GM03348 (cell line): Measurements from ENCODE around the gene GPR62.
A peak's percentile ranks its signal among the peaks of the same experiment; 100 is the strongest.
"Not testable (repeated sequence)": the region's sequence is repeated elsewhere in the genome, so short reads cannot be mapped to it uniquely, and the experiment has no call there.

Experiments
- DNase-seq: peaks from one replicate; pipeline ENCODE4 v3.0.0; 2012; ENCODE audit warnings: low spot score

The GPR62 gene, protein sequence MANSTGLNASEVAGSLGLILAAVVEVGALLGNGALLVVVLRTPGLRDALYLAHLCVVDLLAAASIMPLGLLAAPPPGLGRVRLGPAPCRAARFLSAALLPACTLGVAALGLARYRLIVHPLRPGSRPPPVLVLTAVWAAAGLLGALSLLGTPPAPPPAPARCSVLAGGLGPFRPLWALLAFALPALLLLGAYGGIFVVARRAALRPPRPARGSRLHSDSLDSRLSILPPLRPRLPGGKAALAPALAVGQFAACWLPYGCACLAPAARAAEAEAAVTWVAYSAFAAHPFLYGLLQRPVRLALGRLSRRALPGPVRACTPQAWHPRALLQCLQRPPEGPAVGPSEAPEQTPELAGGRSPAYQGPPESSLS

DNA sequence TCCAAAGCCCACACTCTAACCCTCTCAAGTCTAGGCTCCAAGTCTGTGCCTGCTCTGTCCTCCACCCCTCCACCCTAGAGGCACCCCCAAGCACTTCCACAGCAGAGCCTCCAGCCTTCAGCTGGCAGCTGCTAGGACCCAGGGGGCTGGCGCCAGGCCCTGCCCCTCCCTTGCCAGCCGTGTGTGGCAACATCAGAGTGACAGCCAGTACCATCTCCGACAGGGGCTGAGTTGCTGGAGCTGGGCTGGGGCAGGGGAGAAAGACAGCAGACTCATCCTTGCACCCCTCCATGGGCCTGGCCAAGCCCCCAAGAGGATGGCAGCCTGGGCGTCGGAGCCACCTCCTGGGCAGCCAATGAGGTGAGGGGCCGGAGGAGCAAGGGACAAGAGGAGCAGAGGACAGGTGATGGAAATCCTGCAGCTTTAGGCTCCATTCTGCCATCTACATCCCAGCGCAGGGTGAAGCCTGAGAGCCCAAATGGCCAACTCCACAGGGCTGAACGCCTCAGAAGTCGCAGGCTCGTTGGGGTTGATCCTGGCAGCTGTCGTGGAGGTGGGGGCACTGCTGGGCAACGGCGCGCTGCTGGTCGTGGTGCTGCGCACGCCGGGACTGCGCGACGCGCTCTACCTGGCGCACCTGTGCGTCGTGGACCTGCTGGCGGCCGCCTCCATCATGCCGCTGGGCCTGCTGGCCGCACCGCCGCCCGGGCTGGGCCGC is at the start of gene GPR62:
TSS of gene GPR62 (plus strand) at position 207 of the 718 bp plus-strand sequence. CDS start at position 479, 272 bp downstream.
- DNase-seq: no peak

DNA sequence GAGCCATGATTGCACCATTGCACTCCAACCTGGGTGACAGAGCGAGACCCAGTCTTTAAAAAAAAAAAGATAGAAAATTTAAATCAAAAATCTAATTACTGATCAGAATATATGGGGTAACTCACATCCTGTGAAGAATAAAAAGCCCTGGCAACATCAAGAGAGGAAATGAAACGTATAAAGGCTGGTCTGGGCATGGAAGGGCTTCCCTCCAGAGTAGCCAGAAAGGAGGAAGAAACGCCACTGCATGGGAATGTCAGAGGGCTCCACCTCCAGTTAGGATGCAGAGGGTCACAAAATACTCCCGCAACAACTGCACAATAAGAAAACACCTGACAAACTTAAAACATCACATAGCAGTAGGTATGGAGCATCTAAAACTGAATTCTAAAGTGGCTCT is 47.2 kb upstream of the GPR62 start:
- DNase-seq: no peak

DNA sequence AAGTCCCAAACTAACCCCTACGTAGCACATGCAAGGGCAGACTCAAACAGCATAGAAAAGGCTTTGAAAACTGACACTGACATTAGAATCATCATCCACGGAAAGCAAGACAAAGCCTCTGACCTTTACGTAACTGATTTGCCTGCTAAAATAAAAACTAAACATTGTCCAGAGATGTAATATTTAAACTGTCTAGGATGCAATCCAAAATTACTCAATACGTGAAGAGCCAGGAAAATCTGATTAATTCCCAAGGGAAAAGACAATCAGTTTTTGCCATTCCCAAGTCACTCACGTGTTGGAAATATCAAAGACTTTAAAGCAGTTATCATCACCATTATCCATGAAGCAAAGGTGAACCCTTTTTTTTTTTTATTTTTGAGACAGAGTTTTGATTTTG is 38.8 kb upstream of the GPR62 start:
- DNase-seq: no peak

DNA sequence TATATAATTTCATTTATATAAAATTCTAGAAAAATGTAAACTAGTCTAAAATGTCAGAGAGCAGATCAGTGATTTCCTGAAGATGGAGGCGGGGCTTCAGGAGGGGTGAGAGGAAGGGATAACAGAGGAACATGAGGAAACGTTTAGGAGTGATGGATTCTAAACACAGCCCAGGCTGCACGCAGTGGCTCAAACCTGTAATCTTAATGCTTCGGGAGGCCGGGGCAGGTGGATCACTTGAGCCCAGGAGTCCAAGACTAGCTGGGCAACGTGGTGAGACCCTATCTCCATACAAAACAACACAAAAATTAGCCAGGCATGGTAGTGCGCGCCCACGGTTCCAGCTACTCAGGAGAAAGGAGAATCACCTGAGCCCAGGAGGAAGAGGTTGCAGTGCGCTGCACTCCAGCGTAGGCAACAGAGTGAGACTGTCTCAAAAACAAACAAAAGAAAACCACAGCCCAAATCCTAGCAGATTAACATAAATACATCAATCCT is 34.1 kb upstream of the GPR62 start:
- no peak for DNase-seq

DNA sequence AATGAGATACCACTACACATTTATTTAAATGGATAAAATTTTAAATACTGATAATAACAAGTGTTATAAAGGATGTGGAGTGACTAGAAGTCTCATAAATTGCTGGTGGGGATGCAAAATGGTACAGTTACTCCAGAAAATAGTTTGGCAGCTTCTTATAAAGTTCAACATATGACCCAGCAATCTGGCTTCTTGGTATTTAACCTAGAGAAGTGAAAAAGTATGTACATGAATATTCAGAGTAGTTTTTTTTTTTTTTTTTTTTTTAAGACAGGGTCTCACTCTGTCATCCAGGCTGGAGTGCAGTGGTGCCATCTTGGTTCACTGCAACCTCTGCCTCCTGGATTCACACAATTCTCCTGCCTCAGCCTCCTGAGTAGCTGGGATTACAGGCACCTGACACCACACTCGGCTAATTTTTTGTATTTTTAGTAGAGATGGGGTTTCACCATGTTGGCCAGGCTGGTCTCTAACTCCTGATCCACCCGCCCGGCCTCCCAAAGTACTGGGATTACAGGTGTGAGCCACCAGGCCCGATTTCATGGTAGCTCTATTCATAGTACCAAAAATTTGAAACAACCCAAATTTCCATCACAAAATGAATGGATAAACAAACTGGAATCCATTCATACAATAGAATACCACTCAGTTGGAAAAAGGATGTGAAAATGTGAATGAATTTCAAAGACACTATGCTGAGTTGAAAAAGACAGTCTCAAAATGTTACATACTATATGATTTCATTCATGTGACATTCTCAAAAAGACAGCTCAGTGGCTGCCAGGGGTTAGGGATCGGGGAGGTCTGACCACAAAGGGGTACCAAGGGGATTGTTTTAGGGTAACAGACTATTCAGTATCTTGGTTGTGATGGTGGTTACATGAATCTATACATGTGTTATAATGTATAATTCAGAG is 27.9 kb upstream of the GPR62 start:
- no peak for DNase-seq

DNA sequence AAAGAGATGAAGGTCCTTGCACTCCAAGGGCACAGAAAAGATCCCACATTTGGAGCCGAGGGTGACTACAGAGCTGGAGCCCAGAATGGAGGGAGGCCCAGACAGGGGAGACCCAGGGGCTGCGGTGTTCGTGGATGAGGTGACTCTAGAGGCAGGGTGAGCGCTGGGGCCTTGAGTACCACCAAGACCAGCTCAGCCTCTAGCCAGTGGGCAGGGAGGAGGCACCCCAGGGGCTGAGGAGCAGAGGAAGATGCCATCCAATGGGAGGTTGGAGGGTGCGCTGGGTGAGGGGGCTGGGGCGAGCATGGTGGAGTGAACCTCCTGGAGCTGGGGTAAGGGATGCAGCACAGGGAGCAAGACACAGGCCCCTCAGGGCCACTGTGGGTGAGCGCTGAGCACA is 26.7 kb upstream of the GPR62 start:
- no peak for DNase-seq

DNA sequence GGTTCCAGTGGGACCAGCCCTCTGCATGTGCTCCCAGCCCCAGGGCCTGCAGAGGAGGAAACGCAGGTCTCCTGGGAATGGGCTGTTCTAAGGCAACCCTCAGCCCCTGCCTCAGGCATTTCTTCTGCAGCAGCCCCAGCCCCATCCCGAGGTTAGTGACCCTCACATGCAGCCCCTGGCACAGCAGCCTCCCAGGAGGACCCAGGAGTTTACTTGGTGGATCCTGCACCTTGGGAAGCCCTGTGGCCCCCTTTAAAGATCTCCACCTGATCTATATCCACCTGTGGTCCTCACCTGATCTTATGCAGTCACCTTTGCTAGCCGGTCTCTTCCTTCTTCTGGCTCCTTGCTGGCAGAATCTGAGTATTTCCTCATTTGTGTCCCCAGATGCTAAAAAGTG is 26.2 kb upstream of the GPR62 start:
- not testable (repeated sequence) for DNase-seq

DNA sequence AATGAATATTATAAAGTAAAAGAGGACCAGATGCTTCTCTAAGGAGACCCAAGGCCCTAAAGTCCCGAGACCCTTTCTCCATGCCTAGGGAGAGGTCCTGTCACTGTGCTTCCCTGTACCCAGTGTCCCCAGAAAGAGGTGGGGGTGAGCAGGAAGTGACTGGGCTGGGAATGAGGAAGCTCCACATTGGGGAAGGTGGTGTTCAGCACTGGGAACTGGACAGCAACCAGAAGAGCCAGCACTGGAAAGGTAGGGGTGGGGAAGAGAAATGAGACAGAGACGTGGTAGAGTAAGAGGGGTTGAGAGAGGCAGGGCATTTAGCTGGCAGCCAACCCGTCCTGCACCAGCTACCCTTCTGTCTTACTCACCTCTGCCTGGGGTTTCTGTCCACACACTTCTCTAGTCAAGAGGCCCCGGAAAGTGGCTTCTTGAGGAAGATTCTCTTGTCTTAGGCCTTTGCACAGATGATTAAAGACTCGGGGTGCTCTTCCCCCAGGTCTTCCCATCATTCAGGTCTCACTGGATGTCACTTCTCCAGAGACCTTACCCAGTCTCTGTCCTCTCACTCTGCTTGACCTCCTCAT is 25.7 kb upstream of the GPR62 start:
- DNase-seq: peak; percentile 24

DNA sequence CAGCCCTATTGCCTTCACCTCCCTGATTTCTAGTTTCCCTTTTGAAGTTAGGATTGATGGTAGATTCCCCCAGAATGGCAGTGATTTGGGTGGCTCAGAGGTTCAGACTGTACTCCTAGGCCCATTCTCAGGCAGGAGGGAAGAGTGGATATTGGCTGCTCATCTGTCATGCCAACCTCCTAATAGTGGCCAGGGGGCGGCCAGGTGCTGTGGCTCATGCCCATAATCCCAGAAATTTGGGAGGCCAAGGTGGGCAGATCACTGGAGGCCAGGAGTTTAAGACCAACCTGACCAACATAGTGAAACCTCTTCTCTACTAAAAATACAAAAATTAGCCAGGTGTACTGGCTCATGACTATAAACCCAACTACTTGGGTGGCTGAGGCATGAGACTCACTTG is 24.7 kb upstream of the GPR62 start:
- no peak for DNase-seq

DNA sequence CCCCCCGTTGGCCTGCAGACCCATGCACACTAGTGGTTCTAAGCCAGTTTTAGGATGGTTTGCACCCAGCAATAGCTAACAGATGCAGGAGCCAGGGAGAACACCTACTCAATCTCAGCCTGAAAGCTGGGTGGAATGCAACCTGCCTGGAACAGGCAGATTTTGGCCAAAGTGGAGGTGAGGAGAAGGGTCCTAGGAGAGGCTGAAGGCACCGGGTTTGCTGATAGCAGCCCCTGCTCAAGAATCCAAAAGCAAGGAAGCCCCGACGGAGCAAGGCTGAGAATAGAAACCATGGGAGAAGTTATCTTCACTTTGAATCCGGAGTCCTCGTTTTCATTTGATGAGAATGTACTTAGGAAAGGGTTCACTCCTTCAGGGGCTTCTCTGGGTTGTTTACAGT is 23.4 kb upstream of the GPR62 start:
- DNase-seq: no peak

DNA sequence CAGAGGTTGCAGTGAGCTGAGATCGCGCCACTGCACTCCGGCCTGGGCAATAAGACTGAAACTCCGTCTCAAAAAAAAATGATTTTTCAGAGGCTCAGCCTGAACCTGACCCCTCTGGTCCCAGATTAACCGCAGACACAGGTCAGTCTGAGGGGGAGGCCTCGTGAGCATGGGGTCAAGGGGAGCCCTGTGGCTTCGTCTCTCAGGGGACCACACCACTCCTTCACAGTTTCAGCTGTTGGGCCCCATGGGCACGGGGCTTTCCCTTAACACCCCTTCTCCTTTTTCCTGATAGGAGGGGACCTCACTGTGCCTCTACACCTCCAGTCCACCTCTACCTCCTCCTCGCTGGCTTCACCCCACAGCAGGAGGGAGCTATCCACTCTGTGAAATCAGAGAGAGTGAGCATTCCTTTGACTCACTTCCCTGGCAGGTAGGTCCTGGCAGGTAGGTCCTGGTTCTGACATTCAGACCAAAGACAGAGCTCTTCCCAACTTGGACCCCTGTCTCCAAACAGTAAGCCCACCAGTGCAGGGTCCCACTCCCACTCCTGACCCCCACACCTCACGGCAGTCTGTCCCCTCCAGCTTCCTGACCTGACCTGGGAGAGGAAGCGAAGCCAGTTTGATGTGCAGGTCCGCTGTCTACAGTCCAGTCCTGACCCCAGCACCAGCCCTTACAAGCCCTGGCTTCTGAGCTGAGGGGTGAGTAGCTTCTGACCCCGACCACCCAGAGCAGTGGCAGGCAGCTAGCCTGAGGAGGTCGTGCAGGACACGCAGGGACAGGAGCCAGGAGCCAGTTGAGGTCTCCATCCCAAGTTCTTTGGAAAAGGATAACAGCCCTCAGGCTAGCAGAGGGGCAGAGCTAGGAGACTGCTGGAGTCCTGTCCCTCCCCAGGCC is 22.5 kb upstream of the GPR62 start:
- no peak for DNase-seq

DNA sequence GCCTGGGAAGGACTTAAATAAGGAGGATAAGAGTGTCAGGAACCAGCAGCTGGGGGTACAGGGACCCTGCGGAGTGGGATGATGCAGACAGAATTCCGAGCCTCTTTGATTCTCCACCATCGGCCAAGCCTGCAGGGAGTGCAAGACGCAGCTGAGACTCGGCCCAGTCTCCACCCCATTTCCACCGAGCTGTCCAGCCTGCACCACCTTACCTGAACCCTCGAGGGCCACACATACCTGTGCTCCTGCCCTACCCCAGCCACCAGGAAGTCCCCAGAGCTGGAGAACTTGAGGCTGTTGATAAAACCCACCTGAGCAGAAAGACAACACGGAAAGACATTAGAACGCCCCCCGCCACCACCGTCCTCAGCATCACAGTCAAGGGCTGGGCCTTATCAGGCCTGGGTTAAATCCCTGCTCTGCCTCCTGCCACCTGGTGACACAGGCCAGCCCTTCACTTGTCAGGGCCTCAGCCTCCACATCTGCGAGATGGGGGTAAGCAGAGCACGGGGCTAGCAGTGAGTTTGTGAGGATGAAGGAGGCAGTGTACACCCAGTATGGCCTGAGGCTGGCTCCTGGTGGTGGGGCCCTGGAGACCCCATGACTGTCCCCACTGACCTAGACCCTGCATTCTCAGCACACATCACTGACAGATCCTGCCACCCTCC is 21.6 kb upstream of the GPR62 start:
- no peak for DNase-seq

DNA sequence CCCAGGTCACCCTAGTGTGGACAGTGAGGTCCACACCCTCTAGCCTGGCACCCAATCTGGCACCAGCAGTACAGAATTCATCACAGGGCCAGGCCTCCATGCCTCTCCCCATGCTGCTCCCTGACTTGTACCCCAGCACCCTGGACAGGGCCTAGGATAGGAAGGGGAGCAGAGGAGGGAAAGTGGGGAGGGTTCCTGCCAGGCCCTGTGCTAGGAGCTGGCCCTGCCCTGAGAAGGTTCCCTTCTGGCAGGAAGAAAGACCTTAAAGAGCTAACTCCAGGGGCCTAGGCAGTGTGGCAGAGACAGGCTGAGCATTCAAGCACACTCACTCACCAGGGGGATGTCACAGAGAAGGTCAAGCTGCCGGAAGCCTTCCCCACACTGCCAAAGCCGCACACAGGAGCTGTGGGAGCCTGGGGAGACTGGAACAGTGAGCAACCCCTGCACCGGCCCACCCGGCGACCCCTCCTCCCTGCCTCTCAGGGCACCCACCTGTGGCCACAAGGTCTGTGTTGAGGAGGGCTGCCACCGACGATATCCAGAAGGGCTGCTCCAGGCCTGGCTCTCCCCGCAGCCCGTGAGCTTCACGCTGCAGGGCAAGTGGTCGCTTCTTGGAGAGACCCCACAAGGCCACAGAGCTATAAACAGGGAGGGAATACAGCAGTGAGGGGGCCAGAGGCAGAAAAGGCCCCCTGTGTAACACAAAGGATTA is 20.9 kb upstream of the GPR62 start:
- DNase-seq: no peak

DNA sequence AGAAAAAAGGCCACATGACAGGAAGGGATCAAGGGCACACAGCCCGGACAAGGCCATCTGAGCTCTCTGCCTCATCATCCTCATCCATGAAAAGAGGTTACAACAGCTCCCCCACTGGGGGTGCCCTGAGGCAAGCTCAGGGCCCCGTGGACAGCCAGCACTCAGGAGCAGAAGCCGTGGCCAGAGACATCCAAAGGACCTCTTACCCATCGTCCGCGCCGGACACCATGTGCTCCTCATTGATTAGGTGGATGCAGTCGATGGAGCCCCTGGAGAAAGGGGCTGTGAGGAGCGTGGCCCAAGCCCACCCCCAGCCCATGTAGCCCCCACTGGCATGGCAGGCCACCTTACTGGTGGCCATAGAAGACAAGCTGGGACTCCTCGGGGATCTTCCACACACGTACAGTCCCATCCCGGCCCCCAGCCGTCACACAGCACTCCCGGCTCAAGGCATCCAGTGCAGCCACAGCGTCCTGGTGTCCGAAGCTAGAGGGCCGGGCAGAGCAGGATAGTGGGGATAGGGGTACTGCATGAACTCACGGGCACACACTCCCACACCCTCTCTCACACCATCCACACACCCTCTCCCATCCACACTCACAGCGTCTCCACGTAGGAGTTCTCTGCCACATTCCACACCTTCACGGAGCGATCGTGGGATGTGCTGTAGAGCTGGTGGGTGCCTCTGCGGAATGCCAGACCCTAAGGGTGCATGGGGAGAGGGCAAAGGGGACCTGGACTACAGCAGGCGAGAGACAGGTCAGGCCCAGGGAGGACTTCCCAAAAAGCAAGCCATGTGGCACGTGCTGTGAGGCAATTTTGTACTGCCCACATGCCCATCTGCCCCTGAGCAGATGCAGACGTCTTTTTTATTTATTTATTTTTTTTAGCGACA is 19.9 kb upstream of the GPR62 start:
- DNase-seq: no peak

DNA sequence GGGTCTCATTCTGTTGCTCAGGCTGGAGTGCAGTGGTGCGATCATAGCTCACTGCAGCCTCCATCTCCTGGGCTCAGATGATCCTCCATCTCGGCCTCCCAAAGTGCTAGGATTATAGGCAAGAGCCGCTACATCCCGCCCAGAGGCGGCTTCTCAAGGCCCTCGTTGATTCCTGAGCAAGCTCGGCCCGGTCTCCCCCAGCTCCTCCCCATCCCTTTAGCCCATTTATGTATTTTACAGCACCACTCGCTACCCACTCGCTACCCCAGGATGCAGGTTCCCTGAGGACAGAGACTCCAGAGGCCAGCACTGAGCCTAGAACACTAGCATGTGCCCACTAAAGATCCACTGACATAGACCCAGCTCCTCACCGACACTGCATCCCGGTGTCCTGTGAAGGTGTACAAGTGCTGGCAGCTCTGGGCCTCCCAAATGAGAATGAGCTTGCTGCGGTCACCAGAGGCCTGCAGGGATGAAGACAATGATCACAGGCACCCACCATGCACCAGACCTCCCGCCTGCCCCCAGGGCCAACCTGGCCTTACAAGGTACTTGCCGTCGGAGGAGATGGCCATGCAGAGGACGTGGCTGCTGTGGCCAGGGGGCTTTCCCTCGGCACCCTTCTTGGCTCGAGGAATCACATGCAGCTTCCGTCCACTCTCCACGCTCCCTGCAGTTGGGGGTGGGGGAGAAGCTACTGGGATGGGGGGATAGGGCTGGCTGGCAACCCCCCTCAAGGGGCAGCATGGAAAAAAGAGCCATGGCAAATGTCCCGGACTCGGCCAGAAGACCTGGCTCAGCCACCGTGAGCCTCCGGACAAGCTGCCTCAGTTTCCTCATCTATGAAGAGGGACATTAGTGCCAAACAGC is 19.1 kb upstream of the GPR62 start:
- DNase-seq: no peak

DNA sequence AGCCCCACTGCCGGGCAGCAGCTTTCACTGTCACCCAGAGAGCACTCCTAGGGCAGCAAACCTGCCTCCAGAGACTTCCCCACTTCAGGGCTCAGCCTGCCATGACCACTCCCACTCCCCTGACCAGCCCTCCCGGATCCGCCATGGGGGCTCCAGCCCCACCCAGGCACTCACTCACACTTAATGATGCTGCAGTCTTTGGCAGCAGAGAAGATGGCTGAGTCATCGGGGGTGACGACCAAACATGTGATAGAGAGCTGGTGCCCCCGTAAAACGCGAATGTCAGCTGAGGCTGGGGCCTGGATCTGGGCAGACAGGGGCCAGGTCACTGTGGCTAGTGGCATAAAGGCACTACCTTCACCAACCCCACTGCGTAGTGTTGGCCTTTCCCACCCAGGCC is 18.2 kb upstream of the GPR62 start:
- no peak for DNase-seq

DNA sequence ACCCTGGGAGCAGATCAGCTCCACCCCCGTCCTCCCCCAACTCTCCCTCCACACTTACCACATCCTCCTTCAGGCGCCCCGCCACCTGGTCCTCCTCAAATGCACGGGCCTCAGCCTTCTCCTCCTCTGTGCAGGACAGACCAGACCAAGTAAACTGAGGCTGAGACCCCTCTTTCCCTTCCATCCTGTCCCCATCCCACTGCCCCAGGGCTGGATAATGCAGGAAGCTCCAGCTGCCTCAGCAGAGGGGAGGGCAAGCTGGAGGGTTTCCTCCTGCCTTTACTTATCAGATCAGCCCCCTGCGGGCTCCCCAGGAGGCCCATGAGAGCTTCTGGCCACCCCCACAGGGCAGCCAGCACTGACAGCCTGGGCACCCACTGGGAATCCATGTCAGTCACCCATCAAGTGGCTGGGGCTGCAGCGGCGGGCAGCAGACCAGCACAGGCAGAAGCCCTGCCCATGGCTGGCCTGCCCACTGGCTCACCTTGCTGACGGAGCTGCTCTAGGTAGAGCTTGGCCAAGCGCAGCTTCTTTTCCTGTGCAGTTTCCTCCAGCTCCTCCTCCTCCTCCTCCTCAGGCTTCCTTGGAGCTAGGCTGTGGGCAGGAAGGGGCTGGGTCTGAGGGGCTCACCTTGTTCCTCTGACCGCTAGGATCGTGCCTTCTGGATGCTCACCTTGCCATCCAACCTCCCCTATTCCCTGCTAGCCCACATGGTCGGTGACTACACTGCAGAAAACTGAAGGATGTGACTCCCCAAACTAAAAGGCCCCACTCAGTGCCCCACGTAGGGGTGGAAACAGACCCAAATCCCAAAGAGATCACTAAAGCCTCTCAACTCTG is 17.4 kb upstream of the GPR62 start:
- no peak for DNase-seq
